IMR-90 (cell line): Measurements from ENCODE around the gene KIAA0232. TPM values are rescaled to one million over a fixed set of nuclear protein-coding genes. Genes with fewer than 3 reads are reported as not detected.

Experiments
- ATAC-seq: fragments of 200-7000 bp; cut with Tn5 transposase; 2 replicates; pipeline ENCODE4 v1.9.1; 2020; ENCODE audit warnings: low read depth, mild to moderate bottlenecking, moderate library complexity
- BruUV-seq: library from RNA; stranded (reverse); fragments of 400-500 nt; replicated peaks from 2 replicates; lab custom pipeline; 2021; lab: Mats Ljungman, UMichigan
- CTCF ChIA-PET: fragments of 300-600 bp; formaldehyde crosslinking; extraction: SDS; loops from one replicate; lab custom pipeline; 2021; ENCODE audit warnings: antibody characterized with exemption; lab: Yijun Ruan, JAX
- POLR2A ChIA-PET: fragments of 300-600 bp; sonication (Branson Sonifier 250); formaldehyde crosslinking; loops from one replicate; lab custom pipeline; 2022; ENCODE audit warnings: antibody characterized with exemption; ENCODE audit not compliant: unreplicated experiment; lab: Charles Lee
- DNase-seq: peaks from one replicate; pipeline ENCODE4 v3.0.0; 2013
- H2AFZ ChIP-seq: replicated peaks from 2 replicates; pipeline ENCODE3; 2013; ENCODE audit warnings: low read length, mild to moderate bottlenecking; ENCODE audit not compliant: poor library complexity
- H2AK5ac ChIP-seq: 2 replicates; pipeline ENCODE4 v1.6.1; 2013; ENCODE audit warnings: low read depth, low read length, inconsistent platforms
- H2AK9ac ChIP-seq: replicated peaks from 2 replicates; pipeline ENCODE3; 2013; ENCODE audit warnings: mild to moderate bottlenecking, low read depth, low read length, moderate library complexity; ENCODE audit not compliant: poor library complexity
- H2BK120ac ChIP-seq: 2 replicates; pipeline ENCODE4 v1.6.1; 2013; ENCODE audit warnings: low read depth, low read length, inconsistent platforms
- H2BK15ac ChIP-seq: 3 replicates; pipeline ENCODE4 v1.6.1; 2013; ENCODE audit warnings: low read depth, low read length, inconsistent platforms
- H2BK20ac ChIP-seq: 2 replicates; pipeline ENCODE4 v1.6.1; 2013; ENCODE audit warnings: low read depth, mild to moderate bottlenecking, inconsistent platforms, low read length, moderate library complexity
- H2BK5ac ChIP-seq: 2 replicates; pipeline ENCODE4 v1.6.1; 2013; ENCODE audit warnings: mild to moderate bottlenecking, low read depth, low read length, inconsistent platforms; ENCODE audit not compliant: poor library complexity, severe bottlenecking
- H3K14ac ChIP-seq: replicated peaks from 2 replicates; pipeline ENCODE4 v1.6.1; 2013; ENCODE audit warnings: low read depth, low read length, inconsistent platforms
- H3K18ac ChIP-seq: 2 replicates; pipeline ENCODE4 v1.6.1; 2013; ENCODE audit warnings: low read depth, low read length, control low read depth
- H3K23ac ChIP-seq: 2 replicates; pipeline ENCODE4 v1.6.1; 2013; ENCODE audit warnings: low read depth, low read length, inconsistent platforms
- H3K27ac ChIP-seq: 2 replicates; pipeline ENCODE4 v1.5.1; 2013; ENCODE audit warnings: mild to moderate bottlenecking, control low read depth, low read length; ENCODE audit not compliant: insufficient read depth
- H3K27me3 ChIP-seq: 2 replicates; pipeline ENCODE4 v1.6.1; 2013; ENCODE audit warnings: low read length; ENCODE audit not compliant: control insufficient read depth, insufficient read depth
- H3K36me3 ChIP-seq: 2 replicates; pipeline ENCODE4 v1.6.1; 2013; ENCODE audit warnings: low read length, mixed read lengths; ENCODE audit not compliant: control insufficient read depth, insufficient read depth
- H3K4ac ChIP-seq: 2 replicates; pipeline ENCODE4 v1.6.1; 2013; ENCODE audit warnings: low read depth, low read length, inconsistent platforms
- H3K4me1 ChIP-seq: 2 replicates; pipeline ENCODE4 v1.6.1; 2013; ENCODE audit warnings: low read length, mixed read lengths; ENCODE audit not compliant: control insufficient read depth, insufficient read depth
- H3K4me2 ChIP-seq: 2 replicates; pipeline ENCODE4 v1.6.1; 2013; ENCODE audit warnings: low read depth, mild to moderate bottlenecking, control low read depth, low read length, moderate library complexity
- H3K4me3 ChIP-seq: 2 replicates; pipeline ENCODE4 v1.5.1; 2013; ENCODE audit warnings: low read depth, mild to moderate bottlenecking, control low read depth, low read length, moderate library complexity; ENCODE audit not compliant: insufficient read depth
- H3K56ac ChIP-seq: 2 replicates; pipeline ENCODE4 v1.6.1; 2013; ENCODE audit warnings: low read length, inconsistent platforms; ENCODE audit not compliant: insufficient read depth; ENCODE audit errors: extremely low read depth
- H3K79me1 ChIP-seq, 2 experiments: 2 replicates each; pipeline ENCODE4 v1.6.1; 2013; ENCODE audit warnings: low read length in 2 of 2, inconsistent platforms in 1 of 2, low read depth in 1 of 2
- H3K9ac ChIP-seq: 2 replicates; pipeline ENCODE4 v1.6.1; 2013; ENCODE audit warnings: low read depth, low read length, control low read depth
- H3K9me1 ChIP-seq: 2 replicates; pipeline ENCODE4 v1.6.1; 2013; ENCODE audit warnings: low read length, inconsistent platforms; ENCODE audit not compliant: insufficient read depth
- H3K9me3 ChIP-seq: 2 replicates; pipeline ENCODE4 v1.6.1; 2013; ENCODE audit warnings: low read length; ENCODE audit not compliant: control insufficient read depth, insufficient read depth
- H4K20me1 ChIP-seq: 2 replicates; pipeline ENCODE4 v1.6.1; 2013; ENCODE audit warnings: low read length, inconsistent platforms; ENCODE audit not compliant: insufficient read depth
- H4K5ac ChIP-seq: 2 replicates; pipeline ENCODE4 v1.6.1; 2013; ENCODE audit warnings: mild to moderate bottlenecking, low read depth, low read length, control low read depth
- H4K8ac ChIP-seq, 2 experiments: 2 replicates each; pipeline ENCODE4 v1.6.1; 2013; ENCODE audit warnings: low read depth in 2 of 2, low read length in 2 of 2, control low read depth in 1 of 2, inconsistent platforms in 1 of 2
- H4K91ac ChIP-seq: 2 replicates; pipeline ENCODE4 v1.6.1; 2013; ENCODE audit warnings: low read depth, low read length, inconsistent platforms; ENCODE audit not compliant: insufficient read depth
- RAD21 ChIP-seq: IDR thresholded peaks from 2 replicates; pipeline ENCODE4 v1.6.1; 2012; ENCODE audit warnings: low read length, improper control_type of control experiment
- RCOR1 ChIP-seq: IDR thresholded peaks from 2 replicates; pipeline ENCODE4 v1.6.1; 2012; ENCODE audit warnings: mild to moderate bottlenecking, low read length, improper control_type of control experiment; ENCODE audit not compliant: insufficient replicate concordance
- SMC3 ChIP-seq: fragments of 150-350 bp; IDR thresholded peaks from 2 replicates; pipeline ENCODE4 v1.6.1; 2016; ENCODE audit warnings: low read depth, mild to moderate bottlenecking, antibody characterized with exemption, low read length, moderate library complexity
- WGBS, 2 experiments: methylation state at CpG; one replicate each; pipeline versions ENCODE4 v1.1.5 to v1.1.7; 2013; ENCODE audit warnings: missing lambda C conversion rate in 2 of 2; ENCODE audit not compliant: insufficient read length in 1 of 2; ENCODE audit errors: extremely low coverage in 2 of 2; 5-methylcytosine and 5-hydroxymethylcytosine counted together
- dilution Hi-C: fragments of 300-500 bp; cut with HindIII; formaldehyde crosslinking; loops from one replicate; pipeline ENCODE4 v1.14.3; 2018; ENCODE audit warnings: low sequenced_read_pairs; ENCODE audit not compliant: unreplicated experiment
- in situ Hi-C: fragments of 300-500 bp; cut with MboI; formaldehyde crosslinking; loops from 3 replicates; pipeline ENCODE4 v1.14.3; 2019; ENCODE audit warnings: low sequenced_read_pairs, inconsistent platforms, mixed read lengths
- intact Hi-C: fragments of 100-400 bp; cut with micrococcal nuclease; formaldehyde crosslinking; loops from 2 replicates; pipeline ENCODE4 v1.10.0; 2022
- polyA plus RNA-seq, 3 experiments: library from polyadenylated mRNA; depleted of rRNA; stranded (reverse); fragments of >200 nt; gene quantifications; 2 replicates each; pipeline ENCODE4 v1.2.3, GENCODE V29; 2012; ENCODE audit warnings: low replicate concordance in 1 of 3
- total RNA-seq: library from RNA; depleted of rRNA; stranded (reverse); fragments of >200 nt; gene quantifications from 2 replicates; pipeline ENCODE4 v1.2.3, GENCODE V29; 2012

KIAA0232 gene
- total and polyA plus RNA-seq, 2 of the 4 experiments (the other 2 are of a cell fraction), result 6.8 to 19.5 TPM

DNA sequence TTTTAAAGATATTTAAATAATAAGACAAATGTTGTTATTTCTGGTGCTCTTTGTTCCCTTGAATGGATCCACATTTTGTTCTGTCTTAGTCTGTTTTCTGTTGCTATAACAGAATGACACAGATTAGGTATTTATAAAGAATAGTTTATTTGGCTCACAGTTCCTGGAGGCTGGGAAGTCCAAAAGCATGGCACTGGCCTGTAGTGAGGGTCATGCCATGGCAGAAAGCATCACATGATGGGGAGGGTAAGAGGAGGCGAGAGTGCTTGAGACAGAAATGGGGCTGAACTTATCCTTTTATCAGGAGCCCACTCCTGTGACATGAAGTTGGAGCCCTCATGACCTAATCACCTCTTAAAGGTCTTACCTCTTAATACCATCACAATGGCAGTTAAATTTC, 38.2 kb downstream of the KIAA0232 start:
- TF ChIP-seq RAD21 (no peak), RCOR1 (no peak), SMC3 (no peak)
- BruUV-seq, result no TSS peak

More for the DNA sequence above, 38.2 kb downstream of the KIAA0232 start:
- dilution Hi-C loops (no loop called here), in situ Hi-C loops (no loop called here), intact Hi-C loops (no loop called here)
- DNase-seq (no peak), ATAC-seq (no peak)
- Histone ChIP-seq H4K8ac (no peak overlapping the region), H2AFZ (no peak overlapping the region), H2BK15ac (no peak overlapping the region), H3K27me3 (no peaks in the 10 kb centered on the region), H4K5ac (0 out of 2 replicates have a peak overlapping the region, but pooled peaks have one; percentile 40), H2AK9ac (no peak overlapping the region), H3K9me1 (peaks cover 15% of the 10 kb centered on the region), H4K20me1 (peaks cover 33% of the 10 kb centered on the region), H2BK20ac (no peak overlapping the region), H3K4me2 (no peak overlapping the region), H2BK120ac (no peak overlapping the region), H3K23ac (no peak overlapping the region), H3K79me1 (peaks cover 27 to 49% of the 10 kb centered on the region in 2 experiments; a peak in 3 of 4 replicates), H3K36me3 (peaks cover 10% of the 10 kb centered on the region), H3K4me1 (peaks cover 3% of the 10 kb centered on the region), H3K27ac (no peak overlapping the region), H3K14ac (no peak overlapping the region), H2AK5ac (no peak overlapping the region), H4K91ac (no peak overlapping the region), H3K18ac (no peak overlapping the region), H2BK5ac (no peak overlapping the region), H3K4ac (no peak overlapping the region), H3K9ac (no peak overlapping the region), H3K56ac (no peak overlapping the region), H3K4me3 (no peak overlapping the region), H3K9me3 (peaks cover 8% of the 10 kb centered on the region)
- no CpG with 5 or more reads among the region's 1 CpG for WGBS, 2 experiments
- ChIA-PET CTCF (no interaction called here), POLR2A (no interaction called here)
